ENCODE data around the gene DCUN1D3.
A peak's percentile ranks its signal among the peaks of the same experiment; 100 is the strongest.
"Not testable (repeated sequence)": the region's sequence is repeated elsewhere in the genome, so short reads cannot be mapped to it uniquely, and the experiment has no call there.

DCUN1D3 gene, protein sequence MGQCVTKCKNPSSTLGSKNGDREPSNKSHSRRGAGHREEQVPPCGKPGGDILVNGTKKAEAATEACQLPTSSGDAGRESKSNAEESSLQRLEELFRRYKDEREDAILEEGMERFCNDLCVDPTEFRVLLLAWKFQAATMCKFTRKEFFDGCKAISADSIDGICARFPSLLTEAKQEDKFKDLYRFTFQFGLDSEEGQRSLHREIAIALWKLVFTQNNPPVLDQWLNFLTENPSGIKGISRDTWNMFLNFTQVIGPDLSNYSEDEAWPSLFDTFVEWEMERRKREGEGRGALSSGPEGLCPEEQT

DNA sequence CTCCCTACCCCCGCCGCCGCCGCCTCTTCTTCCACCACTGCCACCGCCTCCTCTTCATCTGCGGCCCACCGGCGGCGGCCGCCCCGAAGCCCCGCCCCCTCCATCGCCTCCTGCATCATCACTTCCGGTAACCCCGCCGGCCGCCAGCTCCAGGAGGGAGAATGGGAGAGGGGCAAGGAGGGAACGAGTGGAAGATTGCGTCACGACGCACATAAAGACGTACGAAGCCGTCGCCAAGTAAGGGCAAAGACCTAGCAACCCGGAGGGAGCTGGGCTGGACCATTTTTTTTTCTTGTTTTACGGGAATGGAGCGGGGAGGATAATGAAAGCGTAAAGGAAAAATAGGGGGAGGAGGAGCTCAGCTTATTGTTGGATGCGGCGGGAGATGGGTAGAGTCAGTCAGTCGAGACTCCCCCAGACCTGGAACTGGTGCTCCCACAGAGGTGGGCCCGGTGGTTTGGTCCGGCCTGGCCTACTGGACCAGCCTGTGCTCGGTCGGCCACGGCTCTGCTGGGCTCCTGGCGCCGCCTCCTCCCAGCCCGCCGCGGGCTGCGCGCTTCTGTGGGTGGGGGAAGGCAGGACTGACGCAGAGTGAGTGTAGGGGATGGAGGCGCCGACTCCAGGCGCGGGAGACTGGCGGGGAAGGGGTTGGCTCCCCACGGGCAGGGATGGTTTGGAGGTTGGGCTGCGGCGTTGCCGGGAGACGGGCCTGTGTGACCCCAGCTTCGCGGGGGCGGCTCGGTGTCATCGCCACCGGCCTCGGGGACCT lies at the start of gene DCUN1D3, which contains the start of gene LYRM1:
TSS of gene DCUN1D3 (minus strand) at position 60 of the 769 bp plus-strand sequence. CDS start 37,820 bp downstream, outside the sequence.
TSS of gene LYRM1 (plus strand) at position 473 of the 769 bp plus-strand sequence. CDS start 14,785 bp downstream, outside the sequence.
- peak; percentile 97 for DNase-seq

DNA sequence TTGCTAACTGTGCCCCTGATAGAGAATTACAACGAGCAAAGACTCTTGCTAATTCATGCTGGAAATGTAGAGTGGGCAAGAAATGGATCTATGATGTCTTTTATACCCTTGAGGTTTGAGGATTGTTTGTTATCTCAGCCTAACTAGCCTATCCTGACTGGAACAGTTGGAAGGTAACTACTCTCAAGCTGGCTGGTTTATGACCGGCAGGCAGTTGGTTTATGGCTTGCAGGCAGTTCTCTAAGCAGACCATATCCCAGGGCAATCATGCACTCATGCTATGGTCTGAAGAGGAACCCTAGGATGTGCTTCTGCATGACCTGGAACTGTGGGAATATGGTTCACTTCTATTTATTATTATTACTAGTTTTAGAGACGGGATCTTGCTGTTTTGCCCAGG lies 49.5 kb upstream of the DCUN1D3 start:
- DNase-seq = no peak

DNA sequence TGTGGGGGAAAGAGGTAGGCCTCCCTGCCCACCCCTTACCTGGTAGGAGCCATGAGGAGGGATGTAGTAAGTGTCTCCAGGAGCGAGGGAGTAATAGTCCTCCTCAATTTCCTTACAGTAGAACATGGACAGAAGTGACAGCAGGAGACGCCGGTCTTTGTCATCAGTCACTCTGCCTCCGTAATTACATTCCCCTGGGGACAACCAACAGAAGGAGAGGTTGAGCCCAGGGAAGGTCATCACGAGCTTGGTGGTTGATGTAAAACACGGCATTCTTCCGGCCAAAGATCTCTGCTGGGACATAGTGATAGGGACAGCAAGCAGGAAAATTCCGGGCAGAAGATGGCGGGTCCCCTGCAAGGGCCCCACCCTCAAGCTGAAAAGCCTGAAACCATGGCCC lies 48.3 kb upstream of the DCUN1D3 start:
- DNase-seq = no peak

DNA sequence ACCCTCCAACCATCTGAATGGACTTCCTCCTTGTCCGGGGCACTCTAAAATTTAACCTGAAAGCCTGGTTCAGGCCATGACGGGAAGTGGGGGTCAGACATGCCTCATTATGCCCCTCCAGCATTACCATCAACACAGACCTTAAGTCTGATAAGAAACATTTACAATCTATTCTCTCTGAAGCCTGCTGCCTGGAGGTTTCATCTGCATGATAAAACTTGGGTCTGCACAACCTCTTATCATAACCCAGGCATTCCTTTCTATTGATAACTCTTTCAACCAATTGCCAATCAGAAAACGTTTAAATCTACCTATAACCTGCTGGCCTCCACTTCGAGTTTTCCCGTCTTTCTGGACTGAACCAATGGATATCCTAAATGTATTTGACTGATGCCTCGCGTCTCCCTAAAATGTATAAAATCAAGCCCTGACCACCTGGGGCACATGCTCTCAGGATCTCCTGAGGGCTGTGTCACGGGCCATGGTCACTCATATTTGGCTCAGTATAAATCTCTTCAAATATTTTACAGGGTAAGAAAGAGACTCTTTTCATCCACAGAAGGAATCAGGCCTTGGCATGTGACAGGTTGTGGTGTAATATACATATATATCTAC lies 46.0 kb upstream of the DCUN1D3 start:
- DNase-seq = no peak

DNA sequence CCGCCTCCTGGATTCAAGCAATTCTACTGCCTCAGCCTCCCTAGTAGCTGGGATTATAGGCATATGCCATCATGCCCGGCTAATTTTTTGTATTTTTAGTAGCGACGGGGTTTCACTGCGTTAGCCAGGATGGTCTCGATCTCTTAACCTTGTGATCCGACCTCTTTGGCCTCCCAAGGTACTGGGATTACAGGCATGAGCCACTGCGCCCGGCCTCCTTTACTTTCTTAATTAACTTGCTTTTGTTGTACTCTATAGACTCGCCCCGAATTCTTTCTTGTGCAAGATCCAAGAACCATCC lies 45.4 kb upstream of the DCUN1D3 start:
- DNase-seq = not testable (repeated sequence)

DNA sequence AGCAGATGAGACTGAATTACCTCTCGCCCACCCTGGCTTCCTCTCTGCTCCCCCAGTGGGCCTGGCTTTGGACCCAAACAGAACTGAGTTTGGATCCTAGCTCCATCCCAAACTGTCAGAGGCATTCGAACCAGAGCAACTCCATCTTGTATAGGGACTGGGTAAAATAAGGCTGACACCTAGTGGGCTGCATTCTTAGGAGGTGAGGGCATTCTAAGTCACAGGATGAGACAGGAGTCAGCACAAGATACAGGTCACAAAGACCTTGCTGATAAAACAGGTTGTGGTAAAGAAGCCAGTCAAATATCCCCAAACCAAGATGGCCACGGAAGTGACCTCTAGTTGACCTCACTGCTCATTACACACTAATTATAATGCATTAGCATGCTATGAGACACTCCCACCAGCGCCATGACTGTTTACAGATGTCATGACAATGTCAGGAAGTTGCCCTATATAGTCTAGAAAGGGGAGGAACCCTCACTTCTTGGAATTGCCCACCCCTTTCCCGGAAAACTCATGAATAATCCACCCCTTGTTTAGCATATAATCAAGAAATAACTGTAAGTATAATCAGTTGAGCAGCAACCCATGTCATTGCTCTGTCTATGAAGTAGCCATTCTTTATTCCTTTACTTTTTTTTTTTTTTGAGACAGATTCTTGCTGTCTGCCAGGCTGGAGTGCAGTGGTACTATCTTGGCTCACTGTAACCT lies 44.9 kb upstream of the DCUN1D3 start:
- no peak for DNase-seq

DNA sequence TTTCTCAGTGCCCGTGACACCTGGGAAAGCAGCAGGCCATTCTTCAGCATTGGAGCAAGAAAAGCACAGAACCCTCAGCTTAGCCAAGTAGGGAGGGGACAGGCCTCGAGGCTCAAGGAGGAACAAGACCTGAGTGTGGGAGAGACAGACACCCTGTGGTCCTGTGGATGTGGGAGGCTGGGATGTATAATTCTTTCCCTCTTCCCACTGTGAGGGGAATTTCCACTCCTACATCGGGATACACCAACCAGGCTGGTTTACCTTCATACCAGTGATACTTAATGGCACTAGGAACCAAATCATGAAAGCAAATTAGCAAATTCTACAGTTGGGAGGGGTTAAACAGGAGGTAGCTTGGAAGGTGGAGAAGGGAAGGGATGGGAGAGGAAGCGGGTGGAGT lies 42.1 kb upstream of the DCUN1D3 start:
- no peak for DNase-seq

DNA sequence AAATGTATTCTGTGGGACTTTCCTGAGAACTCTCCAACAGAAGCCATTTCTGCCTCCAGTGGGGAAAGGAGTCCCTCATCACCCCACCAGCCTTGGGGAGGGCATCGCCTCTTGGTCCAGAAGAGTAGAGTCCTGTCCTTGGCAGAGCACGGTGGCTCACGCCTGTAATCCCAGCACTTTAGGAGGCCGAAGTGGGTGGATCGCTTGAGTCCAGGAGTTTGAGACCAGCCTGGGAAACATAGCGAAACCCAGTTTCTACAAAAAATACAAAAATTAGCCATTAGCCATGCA lies 41.4 kb upstream of the DCUN1D3 start:
- DNase-seq = no peak

DNA sequence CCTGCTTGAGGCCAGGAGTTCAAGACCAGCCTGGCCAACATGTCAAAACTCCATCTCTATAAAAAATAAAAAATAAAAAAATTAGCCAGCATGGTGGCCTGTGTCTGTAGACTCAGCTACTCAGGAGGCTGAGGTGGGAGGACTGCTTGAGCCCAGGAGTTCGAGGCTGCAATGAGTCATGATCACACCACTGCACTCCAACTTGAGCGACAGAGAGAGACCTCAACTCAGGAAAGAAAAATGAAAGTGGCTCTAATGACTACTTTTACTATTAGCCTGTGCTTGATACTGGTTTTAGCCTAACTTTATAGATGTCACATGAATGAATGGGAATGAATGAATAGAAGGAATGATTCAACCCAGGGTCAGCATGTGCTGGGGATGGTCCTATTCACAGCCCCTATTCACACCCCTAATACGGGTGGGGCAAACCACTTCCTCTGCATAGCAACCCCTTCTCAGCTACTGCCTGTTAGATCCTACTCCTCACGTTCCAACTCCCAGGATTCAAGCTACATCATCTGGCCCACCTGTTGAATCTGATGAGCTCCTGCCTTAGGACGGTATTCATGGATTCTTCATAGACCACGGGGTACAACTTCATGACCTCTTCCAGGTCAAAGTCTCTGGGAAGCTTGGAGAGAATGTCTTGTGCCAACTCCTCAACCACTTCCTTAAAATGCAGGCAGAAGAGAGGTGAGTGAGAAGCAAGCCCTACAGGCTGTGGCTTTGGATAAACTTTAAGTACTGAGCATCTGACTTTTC lies 40.9 kb upstream of the DCUN1D3 start:
- no peak for DNase-seq

DNA sequence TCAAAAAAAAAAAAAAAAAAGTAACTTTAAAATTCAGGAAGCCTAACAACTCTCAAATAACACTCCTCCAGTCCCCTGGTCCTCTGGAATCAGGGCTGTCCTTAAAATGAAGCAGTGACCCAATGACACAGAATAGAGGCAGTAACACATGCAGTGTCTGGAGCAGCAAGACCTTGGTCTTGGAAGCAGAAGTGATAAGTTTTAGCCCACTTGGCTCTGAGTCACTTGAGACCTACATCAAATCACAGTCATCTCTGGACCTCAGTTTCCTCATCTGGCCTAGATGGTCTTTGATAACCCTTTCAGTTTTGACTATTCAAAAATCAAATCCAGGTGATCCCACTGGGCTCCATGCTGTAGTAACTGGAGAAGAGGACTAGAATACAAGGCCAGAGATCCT lies 39.5 kb upstream of the DCUN1D3 start:
- no peak for DNase-seq

DNA sequence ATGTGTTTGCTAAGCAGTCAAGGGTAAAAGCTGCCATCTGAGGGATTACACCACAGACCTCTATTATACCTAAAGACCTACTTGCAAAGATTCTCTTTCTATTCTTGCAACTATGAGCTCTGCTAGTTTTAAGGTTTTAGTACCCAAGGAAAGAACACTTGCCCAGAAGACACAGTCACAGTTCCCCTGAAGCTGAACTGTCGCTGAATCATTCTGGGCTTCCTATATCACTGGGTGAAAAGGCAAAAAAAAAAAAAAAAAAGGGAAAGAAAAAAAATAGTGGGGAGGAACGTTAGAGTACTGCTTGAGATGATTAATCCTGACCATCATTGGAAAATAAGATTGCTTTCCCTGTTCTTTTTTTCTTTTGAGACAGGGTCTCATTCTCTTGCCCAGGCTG lies 38.3 kb upstream of the DCUN1D3 start:
- DNase-seq = no peak

DNA sequence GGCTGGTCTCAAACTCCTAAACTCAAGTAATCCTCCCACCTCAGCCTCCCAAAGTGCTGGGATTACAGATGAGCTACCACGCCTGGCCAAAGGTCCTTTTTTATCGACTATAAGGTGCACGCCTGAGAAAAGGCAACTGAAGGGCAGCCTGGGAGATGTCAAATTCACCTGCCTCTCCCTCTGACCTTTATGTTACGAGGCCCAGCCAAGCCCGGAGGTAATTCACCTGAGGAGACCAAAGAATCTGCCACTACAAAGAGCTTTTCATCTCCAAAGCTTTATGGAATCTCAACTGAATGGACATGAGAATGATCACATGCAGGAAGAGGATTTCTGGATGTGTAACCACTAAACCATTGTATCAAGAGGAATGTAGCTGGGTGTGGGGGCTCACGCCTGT lies 37.6 kb upstream of the DCUN1D3 start:
- DNase-seq = no peak

DNA sequence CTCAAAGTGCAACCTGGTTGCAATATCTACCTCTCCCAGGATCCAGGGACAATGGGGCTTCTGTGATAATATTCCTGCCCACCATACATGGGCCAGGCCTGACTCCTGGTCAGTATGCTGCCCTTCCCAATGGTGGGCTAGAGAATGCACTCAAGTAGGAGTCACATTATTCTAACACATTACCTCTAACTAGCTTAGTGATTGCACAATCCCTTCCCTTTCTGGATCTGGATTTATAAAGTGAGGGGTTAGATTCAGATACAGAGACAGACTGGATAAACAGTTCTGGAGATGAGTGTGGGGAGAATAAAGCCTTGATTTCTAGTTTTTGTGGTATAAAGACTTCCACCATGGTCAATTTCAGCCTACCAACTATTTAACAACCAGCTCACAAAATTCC lies 33.4 kb upstream of the DCUN1D3 start:
- no peak for DNase-seq

DNA sequence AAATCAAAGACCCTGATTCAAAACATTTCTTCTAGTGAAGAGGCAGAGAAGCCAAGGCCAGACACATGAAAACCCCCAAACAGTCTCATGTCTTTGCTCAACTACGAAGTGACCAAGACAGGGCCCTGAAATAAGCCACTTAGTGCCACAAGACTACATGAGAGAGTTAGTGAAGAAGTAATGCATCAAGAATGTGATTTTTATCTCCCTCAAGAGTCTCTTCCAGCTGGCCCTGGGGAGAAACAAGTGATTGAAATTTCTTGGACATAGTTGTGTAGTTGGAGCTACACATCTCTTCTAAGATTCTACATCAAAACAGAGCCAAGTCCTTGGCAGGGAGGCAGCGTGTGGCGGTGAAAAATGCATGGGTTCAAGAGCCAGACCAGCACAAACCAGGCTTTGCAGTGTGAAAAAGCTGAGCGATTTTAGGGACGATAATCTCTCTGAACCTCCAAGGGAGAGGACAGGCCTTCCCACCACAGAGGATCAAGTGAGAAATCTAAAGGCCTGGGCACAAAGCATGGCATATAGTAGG lies 31.0 kb upstream of the DCUN1D3 start:
- DNase-seq = no peak

DNA sequence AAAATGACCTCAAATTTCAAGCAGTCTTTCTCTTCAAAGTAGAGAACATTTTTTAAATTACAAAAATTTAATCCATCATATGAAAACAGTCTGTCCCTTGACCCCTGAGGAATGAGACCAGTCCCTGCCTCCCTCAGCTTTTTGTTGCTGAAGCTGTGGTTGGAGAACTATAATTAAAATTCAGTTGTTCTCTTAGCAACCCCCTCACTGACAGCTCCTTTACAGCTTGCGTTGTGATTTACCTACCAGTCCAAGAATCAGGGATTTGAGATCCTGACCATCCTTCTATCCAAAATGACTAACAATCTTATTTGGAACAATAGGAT lies 30.2 kb upstream of the DCUN1D3 start:
- no peak for DNase-seq

DNA sequence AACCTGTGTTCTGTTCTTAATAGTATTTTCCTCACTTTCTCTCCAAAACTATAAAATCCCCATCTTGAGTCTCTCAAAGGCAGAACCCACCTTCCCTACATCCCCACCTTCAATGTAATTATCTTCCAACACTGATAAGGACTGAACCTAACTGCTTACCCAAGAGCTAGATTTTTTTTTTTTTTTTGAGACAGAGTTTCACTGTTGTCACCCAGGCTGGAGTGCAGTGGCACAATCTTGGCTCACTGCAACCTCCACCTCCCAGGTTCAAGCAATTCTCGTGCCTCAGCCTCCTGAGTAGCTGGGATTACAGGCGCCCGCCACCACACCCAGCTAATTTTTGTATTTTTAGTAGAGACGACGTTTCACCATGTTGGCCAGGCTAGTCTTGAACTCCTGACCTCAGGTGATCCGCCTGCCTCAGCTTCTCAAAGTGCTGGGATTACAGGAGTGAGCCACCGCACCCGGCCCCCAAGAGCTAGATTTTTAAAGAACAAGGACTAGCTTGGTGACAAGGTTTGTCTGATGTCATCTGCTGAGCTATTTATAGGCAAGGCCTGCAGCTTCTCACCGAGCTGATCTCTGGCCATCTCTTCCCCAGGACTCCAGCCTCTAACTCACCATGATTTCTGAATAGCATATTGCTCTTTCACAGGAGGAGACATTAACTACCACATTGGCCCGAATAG lies 29.7 kb upstream of the DCUN1D3 start:
- DNase-seq = not testable (repeated sequence)

DNA sequence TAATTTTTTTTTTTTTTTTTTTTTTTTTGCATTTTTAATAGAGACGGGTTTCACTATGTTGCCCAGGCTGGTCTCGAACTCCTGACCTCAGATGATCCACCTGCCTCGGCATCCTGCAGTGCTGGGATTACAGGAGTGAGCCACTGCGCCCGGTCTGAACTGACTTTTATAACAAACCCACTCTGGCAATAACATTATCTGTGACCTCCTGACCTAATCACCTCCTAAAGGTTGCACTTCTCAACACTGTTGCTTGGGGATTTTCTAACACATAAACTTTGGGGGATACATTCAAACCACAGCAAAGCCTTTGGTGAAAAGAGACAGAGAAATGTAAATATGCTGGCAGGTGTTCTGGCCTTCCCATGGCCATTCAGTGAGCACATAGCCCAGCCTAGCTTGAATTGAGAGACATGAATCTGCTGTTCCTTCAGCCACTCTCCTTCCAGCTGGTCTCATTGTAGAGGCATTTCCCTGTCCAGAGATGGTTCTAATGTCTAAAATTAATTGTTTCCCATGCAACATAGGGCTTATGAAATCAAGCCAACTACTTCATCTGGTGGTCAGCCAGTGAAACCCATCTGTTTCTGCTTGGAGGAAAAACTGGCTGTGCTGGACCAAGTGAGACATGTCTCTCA lies 28.7 kb upstream of the DCUN1D3 start:
- DNase-seq = no peak

DNA sequence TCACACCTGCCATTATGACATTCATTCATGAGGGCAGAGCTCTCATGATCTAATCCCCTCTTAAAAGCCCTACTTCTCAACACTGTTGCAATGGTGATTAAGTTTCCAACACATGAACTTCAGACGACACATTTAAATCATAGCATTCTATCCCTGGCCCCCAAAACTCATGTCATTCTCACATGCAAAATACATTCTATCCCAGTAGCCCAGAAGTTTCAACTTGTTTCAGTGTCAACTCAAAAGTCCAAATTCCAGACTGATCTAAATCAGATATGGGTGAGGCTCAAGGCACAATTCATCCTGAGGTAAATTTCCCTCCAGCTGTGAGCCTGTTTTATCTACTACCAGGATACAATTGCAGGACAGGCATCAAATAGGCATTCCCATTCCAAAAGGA lies 25.6 kb upstream of the DCUN1D3 start:
- DNase-seq = no peak

DNA sequence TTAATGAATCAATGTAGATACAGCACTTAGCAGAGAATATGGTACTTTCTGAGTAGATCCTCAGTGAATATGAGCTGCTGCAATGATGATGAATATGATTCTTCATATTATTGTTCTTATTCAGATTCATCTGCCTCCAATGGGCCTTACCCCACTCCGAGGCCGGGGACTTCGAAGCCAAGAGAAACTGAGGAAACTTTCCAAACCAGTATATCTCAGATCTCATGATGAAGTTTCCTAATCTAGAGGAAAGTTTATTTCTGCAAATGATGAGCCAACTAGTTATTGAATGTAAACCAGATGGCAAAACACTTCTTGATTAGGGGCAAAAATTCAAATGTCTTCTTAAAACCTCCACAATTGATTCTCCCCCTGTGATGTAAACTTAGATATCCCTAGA lies 23.7 kb upstream of the DCUN1D3 start:
- DNase-seq = no peak

DNA sequence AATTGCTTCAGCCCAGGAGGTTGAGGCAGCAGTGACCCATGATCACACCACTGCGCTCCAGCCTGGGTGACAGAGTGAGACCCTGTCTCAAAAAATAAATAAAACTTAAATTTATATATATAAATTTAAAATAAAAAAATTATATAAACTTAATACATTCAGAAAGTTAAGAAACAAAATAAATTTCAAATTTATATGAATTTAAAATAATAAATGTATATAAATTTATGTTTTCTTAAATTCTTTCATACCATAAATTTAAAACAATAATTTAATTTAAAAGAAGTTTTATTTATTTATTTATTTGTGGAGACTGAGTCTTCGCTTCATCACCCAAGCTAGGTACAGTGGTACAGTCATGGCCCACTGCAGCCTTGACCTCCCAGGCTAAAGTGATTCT lies 20.6 kb upstream of the DCUN1D3 start:
- no peak for DNase-seq

DNA sequence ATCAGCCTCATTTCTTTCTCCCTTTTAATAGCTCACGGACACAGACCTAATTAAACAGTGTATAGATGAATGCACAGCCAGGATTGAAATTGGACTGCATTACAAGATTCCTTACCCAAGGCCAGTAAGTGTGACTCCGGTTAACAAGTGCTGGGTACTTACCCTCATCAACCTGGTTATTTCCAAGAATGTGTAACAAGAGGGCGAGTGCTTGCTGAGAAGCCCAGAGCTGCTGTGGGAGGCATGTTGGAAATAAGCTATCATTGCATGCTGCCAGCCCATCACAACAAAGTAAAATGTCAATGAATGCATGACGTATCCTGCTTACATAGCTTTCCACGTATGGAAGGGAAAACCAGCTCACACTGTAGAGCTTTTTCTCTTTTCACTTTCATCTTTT lies 19.9 kb upstream of the DCUN1D3 start:
- DNase-seq = no peak
